SK-N-SH (cell line): ENCODE data around the gene OR2H1.

Source experiments
- FOXM1 ChIP-seq: IDR thresholded peaks from 2 replicates; pipeline ENCODE4 v1.4.0; 2012; ENCODE audit warnings: low read depth, mild to moderate bottlenecking
- POLR2AphosphoS5 ChIP-seq: IDR thresholded peaks from 2 replicates; pipeline ENCODE4 v1.6.1; 2012; ENCODE audit warnings: low read depth, low read length
- TF ChIP-seq, protein P1 (sequence below): IDR thresholded peaks from 2 replicates; pipeline ENCODE4; 2012
- TF ChIP-seq, protein P2 (sequence below): fragments of 200-600 bp; sonication (generic); IDR thresholded peaks from 2 replicates; pipeline ENCODE4 v1.6.1; 2017; ENCODE audit warnings: antibody characterized with exemption, mild to moderate bottlenecking, moderate library complexity

DNA sequence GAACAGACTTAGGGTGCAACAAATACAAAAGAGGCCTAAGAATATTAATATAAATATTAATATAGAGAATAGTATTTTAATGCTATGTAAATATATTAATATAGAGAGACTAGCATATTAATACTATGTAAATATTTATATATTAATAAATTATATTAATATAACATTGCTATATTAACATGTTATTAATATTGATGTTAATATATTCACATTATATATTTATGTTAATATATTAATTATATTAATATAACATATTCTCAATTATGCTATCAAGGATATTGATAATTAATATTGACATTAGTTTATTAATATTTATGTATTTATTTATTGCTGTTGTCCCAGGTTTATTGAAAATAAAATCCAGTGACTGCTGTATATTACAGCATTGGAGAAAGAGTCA is 31.9 kb downstream of the OR2H1 start:
- TF ChIP-seq, protein P1, sequence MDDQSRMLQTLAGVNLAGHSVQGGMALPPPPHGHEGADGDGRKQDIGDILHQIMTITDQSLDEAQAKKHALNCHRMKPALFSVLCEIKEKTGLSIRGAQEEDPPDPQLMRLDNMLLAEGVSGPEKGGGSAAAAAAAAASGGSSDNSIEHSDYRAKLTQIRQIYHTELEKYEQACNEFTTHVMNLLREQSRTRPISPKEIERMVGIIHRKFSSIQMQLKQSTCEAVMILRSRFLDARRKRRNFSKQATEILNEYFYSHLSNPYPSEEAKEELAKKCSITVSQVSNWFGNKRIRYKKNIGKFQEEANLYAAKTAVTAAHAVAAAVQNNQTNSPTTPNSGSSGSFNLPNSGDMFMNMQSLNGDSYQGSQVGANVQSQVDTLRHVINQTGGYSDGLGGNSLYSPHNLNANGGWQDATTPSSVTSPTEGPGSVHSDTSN, result no peak
- TF ChIP-seq FOXM1 (no peak), POLR2AphosphoS5 (no peak)
- TF ChIP-seq, protein P2, sequence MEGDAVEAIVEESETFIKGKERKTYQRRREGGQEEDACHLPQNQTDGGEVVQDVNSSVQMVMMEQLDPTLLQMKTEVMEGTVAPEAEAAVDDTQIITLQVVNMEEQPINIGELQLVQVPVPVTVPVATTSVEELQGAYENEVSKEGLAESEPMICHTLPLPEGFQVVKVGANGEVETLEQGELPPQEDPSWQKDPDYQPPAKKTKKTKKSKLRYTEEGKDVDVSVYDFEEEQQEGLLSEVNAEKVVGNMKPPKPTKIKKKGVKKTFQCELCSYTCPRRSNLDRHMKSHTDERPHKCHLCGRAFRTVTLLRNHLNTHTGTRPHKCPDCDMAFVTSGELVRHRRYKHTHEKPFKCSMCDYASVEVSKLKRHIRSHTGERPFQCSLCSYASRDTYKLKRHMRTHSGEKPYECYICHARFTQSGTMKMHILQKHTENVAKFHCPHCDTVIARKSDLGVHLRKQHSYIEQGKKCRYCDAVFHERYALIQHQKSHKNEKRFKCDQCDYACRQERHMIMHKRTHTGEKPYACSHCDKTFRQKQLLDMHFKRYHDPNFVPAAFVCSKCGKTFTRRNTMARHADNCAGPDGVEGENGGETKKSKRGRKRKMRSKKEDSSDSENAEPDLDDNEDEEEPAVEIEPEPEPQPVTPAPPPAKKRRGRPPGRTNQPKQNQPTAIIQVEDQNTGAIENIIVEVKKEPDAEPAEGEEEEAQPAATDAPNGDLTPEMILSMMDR, result no peak
